ENCODE results near the gene FBXL12.

The FBXL12 gene, protein sequence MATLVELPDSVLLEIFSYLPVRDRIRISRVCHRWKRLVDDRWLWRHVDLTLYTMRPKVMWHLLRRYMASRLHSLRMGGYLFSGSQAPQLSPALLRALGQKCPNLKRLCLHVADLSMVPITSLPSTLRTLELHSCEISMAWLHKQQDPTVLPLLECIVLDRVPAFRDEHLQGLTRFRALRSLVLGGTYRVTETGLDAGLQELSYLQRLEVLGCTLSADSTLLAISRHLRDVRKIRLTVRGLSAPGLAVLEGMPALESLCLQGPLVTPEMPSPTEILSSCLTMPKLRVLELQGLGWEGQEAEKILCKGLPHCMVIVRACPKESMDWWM

DNA sequence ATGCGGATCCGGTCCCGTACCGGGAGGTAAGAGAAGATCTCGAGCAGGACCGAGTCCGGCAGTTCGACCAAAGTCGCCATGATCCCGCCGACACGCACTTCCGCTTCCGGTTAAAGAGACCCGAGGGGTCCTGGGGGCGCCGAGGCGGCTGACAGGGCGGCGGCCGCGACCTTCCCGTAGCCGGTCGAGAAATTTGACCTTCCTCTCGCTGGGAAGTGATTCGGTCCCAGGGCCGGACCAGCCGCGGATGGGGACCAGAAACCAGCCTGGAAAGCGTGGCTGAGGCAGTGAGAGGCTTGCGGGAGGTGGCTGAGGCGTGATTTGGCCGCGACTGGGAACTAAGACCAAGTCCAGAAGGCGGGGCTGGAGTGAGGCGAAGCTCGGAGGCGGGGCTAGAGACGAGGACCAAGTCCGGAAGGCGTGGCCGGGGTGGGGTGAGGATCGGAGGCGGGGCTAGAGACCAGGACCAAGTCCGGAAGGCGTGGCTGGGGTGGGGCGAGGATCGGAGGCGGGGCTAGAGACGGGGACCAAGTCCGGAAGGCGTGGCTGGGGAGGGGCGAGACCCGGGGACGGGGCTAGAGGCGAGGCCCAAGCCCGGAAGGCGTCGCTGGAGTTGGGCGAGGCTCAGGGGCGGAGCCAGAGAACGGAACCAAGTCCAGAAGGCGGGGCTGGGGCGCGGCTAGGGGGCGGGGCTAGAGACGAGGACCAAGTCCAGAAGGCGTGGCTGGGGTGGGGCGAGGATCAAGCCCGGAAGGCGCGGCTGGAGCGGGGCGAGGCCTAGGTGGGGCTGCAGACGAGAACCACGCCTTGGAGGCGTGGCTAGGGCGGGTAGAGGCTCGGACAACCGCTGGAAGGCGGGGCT lies at the start of gene FBXL12:
FBXL12 (minus strand) TSS at position 346 of the 862 bp plus-strand sequence; CDS start at position 80, 266 bp downstream.
- TF ChIP-seq, protein P1, sequence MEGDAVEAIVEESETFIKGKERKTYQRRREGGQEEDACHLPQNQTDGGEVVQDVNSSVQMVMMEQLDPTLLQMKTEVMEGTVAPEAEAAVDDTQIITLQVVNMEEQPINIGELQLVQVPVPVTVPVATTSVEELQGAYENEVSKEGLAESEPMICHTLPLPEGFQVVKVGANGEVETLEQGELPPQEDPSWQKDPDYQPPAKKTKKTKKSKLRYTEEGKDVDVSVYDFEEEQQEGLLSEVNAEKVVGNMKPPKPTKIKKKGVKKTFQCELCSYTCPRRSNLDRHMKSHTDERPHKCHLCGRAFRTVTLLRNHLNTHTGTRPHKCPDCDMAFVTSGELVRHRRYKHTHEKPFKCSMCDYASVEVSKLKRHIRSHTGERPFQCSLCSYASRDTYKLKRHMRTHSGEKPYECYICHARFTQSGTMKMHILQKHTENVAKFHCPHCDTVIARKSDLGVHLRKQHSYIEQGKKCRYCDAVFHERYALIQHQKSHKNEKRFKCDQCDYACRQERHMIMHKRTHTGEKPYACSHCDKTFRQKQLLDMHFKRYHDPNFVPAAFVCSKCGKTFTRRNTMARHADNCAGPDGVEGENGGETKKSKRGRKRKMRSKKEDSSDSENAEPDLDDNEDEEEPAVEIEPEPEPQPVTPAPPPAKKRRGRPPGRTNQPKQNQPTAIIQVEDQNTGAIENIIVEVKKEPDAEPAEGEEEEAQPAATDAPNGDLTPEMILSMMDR (conservative IDR thresholded peaks at IDR 0.05): no peak
- H3K27ac ChIP-seq: peak within 1 kb of the TSS; percentile 81

DNA sequence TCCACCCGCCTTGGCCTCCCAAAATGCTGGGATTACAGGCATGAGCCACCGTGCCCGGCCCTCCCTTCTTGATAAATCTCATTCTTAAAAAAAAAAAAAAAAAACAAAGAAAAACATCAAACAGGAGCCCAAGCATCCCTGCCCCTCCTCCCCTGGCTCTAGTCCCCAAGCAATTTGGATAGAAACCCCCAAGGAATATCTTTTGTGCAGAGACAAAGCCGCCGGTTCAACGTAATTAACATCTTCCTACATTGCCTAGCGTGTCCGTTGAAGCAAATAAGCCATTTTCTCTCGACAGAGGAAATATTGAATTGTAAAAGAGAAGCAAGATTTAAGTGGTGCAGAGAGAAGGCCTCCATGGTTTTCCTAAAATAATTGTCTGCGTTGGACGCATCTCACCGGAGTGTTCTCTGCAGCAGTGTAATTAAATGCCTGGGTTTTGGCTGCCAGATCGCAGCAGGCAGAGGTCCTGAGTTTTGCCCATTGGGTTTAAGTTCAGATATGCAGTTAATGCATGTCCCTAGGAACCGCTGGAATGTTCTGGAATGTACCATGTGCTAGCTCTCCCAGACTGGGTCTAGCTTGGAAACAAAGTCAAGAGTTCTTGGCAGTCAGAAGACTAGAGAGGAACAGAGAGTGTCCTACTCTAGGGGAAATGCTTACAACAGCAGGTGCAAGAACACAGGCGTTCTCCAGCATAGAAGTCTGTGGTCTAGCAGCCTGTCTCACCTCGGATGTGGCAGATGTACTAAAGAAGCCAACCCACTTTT lies 47.0 kb upstream of the FBXL12 start:
- no peak overlapping the region for H3K27ac ChIP-seq
- TF ChIP-seq, protein P1 (conservative IDR thresholded peaks at IDR 0.05): no peak

DNA sequence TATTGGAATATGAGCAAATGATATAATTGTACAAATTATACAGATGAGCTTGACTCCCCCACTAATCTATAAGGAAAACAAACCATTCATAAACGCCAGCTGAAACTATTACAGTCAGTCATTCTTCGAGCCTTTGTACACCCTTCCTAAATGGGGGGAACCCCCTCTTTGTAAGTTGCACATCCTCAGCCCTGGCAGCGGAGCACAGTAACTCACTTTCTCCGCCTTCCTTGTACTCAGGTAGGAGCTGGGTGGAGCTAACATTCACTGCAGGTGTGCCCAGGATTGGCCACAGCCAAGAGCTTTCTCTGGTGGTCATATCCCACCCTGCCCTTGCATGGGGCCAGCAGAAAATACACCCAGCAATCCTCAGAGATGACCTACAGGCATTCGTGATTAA lies 44.9 kb upstream of the FBXL12 start:
- TF ChIP-seq, protein P1 (conservative IDR thresholded peaks at IDR 0.05): no peak
- H3K27ac ChIP-seq: no peak overlapping the region

DNA sequence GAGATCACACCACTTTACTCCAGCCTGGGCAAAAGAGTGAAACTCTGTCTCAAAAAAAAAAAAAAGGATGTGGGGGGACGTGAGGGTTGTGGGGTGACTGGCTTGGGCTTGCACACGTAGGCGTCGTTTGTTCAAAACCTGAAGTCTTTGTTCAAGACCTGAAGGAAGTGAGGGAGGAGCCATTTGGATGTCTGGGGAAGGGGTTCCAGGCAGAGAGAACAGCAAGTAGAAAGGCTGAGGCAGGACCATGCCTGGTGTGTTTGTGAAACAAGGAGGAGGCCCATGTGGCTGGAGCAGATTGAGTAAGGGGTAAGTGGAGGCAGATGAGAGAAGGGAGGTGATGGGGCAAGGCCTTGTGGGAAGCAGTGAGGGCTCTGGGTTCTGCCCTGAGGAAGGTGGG lies 44.1 kb upstream of the FBXL12 start:
- no peak overlapping the region for H3K27ac ChIP-seq
- TF ChIP-seq, protein P1 (conservative IDR thresholded peaks at IDR 0.05): no peak

DNA sequence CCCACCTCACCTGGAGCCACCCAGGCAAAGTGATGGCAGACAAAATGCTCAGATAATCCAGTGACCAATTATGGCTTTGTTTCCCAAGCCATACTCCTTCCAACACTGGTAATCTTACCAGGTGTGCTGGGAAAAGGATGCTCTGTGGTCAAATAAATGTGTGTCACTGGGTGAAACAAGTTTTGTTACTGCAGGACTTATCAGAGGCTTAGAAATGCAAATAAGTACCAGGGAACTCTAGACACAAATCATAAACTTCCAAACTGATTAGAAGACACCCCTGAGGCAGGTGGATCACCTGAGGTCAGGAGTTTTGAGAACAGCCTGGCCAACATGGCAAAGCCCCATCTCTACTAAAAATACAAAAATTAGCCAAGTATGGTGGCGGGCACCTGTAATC lies 42.6 kb upstream of the FBXL12 start:
- H3K27ac ChIP-seq: no peak overlapping the region
- TF ChIP-seq, protein P1 (conservative IDR thresholded peaks at IDR 0.05): no peak

DNA sequence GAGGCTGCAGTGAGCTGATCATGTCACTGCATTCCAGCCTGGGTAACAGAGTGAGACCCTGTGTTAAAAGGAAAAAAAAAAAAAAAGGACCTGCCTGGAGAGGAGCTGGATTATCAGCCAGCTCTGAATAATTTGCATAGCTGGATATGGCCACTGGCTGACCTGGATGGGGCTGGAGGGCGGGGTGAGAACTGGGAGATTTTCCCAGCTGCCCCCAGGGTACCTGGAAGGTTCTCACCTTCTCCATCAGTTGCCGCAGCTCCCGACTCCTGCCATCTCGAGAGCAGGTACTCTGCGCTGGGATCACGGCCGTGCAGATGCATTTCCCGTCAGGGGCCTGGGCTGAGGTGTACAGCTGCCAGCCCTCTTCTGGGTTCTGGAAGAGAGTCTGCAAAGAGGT lies 41.5 kb upstream of the FBXL12 start:
- TF ChIP-seq, protein P1 (conservative IDR thresholded peaks at IDR 0.05): no peak
- H3K27ac ChIP-seq: no peak overlapping the region

DNA sequence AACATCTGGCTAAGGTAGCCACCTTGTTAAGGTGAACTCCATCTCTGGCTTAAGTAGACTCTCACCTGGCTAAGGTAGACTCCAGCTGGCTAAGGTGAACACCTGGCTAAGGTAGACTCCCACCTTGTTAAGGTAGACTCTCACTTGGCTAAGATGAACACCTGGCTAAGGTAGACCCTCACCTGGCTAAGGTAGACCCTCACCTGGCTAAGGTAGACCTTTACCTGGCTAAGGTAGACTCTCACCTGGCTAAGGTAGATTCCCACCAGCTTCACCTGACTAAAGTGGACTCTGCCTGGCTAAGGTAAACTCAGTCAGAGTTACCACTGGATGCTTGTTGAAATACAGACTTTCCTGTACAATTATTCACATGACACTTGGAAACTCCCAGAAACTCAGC lies 39.9 kb upstream of the FBXL12 start:
- TF ChIP-seq, protein P1 (conservative IDR thresholded peaks at IDR 0.05): no peak
- H3K27ac ChIP-seq: no peak overlapping the region

Data from VCaP (cell line).